ENCODE measurements around the gene ITPK1.

The ITPK1 gene

GRCh38 chr14:93010522-93011140, 105.1 kb downstream of the ITPK1 start:
- no peak for TF ChIP-seq CTCF (IDR thresholded peaks at IDR 0.05; ENCODE audit: control extremely low read depth, extremely low read depth, low read depth, missing control alignments)

GRCh38 chr14:93010130-93010499, 105.6 kb downstream of the ITPK1 start:
- DNase-seq (ENCODE audit: extremely low spot score): no peak
- CTCF ChIA-PET: no interaction called here
- no peak for TF ChIP-seq CTCF (IDR thresholded peaks at IDR 0.05; ENCODE audit: control extremely low read depth, extremely low read depth, low read depth, missing control alignments)
- POLR2A ChIA-PET: no interaction called here

More at GRCh38 chr14:93010522-93011140, 105.1 kb downstream of the ITPK1 start:
- ChIA-PET CTCF (no interaction called here), POLR2A (no interaction called here)
- DNase-seq (ENCODE audit: extremely low spot score): no peak

- no peak for TF ChIP-seq CTCF (IDR thresholded peaks at IDR 0.05; ENCODE audit: control extremely low read depth, extremely low read depth, low read depth, missing control alignments)
- POLR2A ChIA-PET: no interaction called here
- CTCF ChIA-PET: no interaction called here
- DNase-seq (ENCODE audit: extremely low spot score): no peak
Measured at GRCh38 chr14:93009471-93010129, 106.1 kb downstream of the ITPK1 start.

- POLR2A ChIA-PET: no interaction called here
Measured at GRCh38 chr14:93008381-93008780, 107.3 kb downstream of the ITPK1 start.

GRCh38 chr14:93007225-93007997, 108.3 kb downstream of the ITPK1 start:
- CTCF ChIA-PET: interaction anchor here (0.6 to 1.4 kb wide), 4 partner anchors 10 to 125 kb away, joined by 3 to 4 read pairs (median 3); no protein-coding TSS in a partner anchor
- TF ChIP-seq CTCF (IDR thresholded peaks at IDR 0.05; ENCODE audit: control extremely low read depth, extremely low read depth, low read depth, missing control alignments): no peak
- DNase-seq (ENCODE audit: extremely low spot score): no peak
- POLR2A ChIA-PET: no interaction called here

More at GRCh38 chr14:93008381-93008780, 107.3 kb downstream of the ITPK1 start:
- TF ChIP-seq CTCF (IDR thresholded peaks at IDR 0.05; ENCODE audit: control extremely low read depth, extremely low read depth, low read depth, missing control alignments): no peak
- no peak for DNase-seq (ENCODE audit: extremely low spot score)
- CTCF ChIA-PET: interaction anchor here (0.6 kb wide), 1 partner anchor 124 kb away, joined by 3 read pairs; no protein-coding TSS in a partner anchor

GRCh38 chr14:93006567-93007051, 109.1 kb downstream of the ITPK1 start:
- DNase-seq (ENCODE audit: extremely low spot score): no peak
- ChIA-PET POLR2A (no interaction called here), CTCF (interaction anchor here (1.3 to 1.4 kb wide), 2 partner anchors 15 to 107 kb away, joined by 3 to 4 read pairs; no protein-coding TSS in a partner anchor)
- no peak for TF ChIP-seq CTCF (IDR thresholded peaks at IDR 0.05; ENCODE audit: control extremely low read depth, extremely low read depth, low read depth, missing control alignments)
